ENCODE data around the gene RRP36. TPM values are rescaled to one million over a fixed set of nuclear protein-coding genes. Genes with fewer than 3 reads are reported as not detected.

RRP36 gene
- polyA plus RNA-seq, 1 donor from 2014 or later: 79.2 TPM

- no peak overlapping the region for H3K4me3 ChIP-seq (ENCODE audit: low read length)
- no peaks in the 10 kb centered on the region for H3K9me2 ChIP-seq (ENCODE audit: insufficient read depth, low read length)
- no peaks in the 10 kb centered on the region for H3K9me3 ChIP-seq (ENCODE audit: low read length)
- TF ChIP-seq TAF1 (IDR thresholded peaks at IDR 0.05; ENCODE audit: low read depth) (no peak), SMC3 (conservative IDR thresholded peaks at IDR 0.05; ENCODE audit: poor library complexity) (no peak), RAD21 (conservative IDR thresholded peaks at IDR 0.05) (no peak), CTCF (IDR thresholded peaks at IDR 0.05; ENCODE audit: poor library complexity, severe bottlenecking) (no peak), REST (IDR thresholded peaks at IDR 0.05; ENCODE audit: borderline replicate concordance) (no peak)
- no peak overlapping the region for H3K27ac ChIP-seq (ENCODE audit: low read length)
- no peaks in the 10 kb centered on the region for H3F3A ChIP-seq (ENCODE audit: insufficient read depth, low read length, poor library complexity, severe bottlenecking)
- no peak overlapping the region for H3K9ac ChIP-seq (ENCODE audit: low read length)
- no peak overlapping the region for H2AFZ ChIP-seq (ENCODE audit: low read depth, low read length)
- peaks cover 8% of the 10 kb centered on the region for H3K36me3 ChIP-seq (ENCODE audit: insufficient read depth, low read length)
- H3K4me2 ChIP-seq (ENCODE audit: low read length): no peak overlapping the region
- no peaks in the 10 kb centered on the region for H3K27me3 ChIP-seq (ENCODE audit: insufficient read depth, low read depth, low read length)
- peaks cover 11% of the 10 kb centered on the region for H3K79me2 ChIP-seq (replicated peaks; ENCODE audit: insufficient read depth, low read length)
- H4K20me1 ChIP-seq (ENCODE audit: insufficient read depth): no peaks in the 10 kb centered on the region
Observed at GRCh38 chr6:43062818-43063217, 41.4 kb downstream of the RRP36 start.

GRCh38 chr6:43070028-43070632 lies 48.7 kb downstream of the RRP36 start:
- Histone ChIP-seq H3K9ac (ENCODE audit: low read length) (no peak overlapping the region), H3K4me2 (ENCODE audit: low read length) (no peak overlapping the region), H3K27me3 (ENCODE audit: insufficient read depth, low read depth, low read length) (no peaks in the 10 kb centered on the region), H3K4me3 (ENCODE audit: low read length) (no peak overlapping the region), H3K9me3 (ENCODE audit: low read length) (no peaks in the 10 kb centered on the region), H3K79me2 (replicated peaks; ENCODE audit: insufficient read depth, low read length) (no peaks in the 10 kb centered on the region), H3K36me3 (ENCODE audit: insufficient read depth, low read length) (peaks cover 8% of the 10 kb centered on the region), H3F3A (ENCODE audit: insufficient read depth, low read length, poor library complexity, severe bottlenecking) (no peaks in the 10 kb centered on the region), H3K9me2 (ENCODE audit: insufficient read depth, low read length) (no peaks in the 10 kb centered on the region), H2AFZ (ENCODE audit: low read depth, low read length) (no peak overlapping the region), H4K20me1 (ENCODE audit: insufficient read depth) (no peaks in the 10 kb centered on the region), H3K27ac (ENCODE audit: low read length) (no peak overlapping the region)
- peak; percentile 63 for TF ChIP-seq SMC3 (conservative IDR thresholded peaks at IDR 0.05; ENCODE audit: poor library complexity)
- peak; percentile 52 for TF ChIP-seq CTCF (IDR thresholded peaks at IDR 0.05; ENCODE audit: poor library complexity, severe bottlenecking)
- TF ChIP-seq REST (IDR thresholded peaks at IDR 0.05; ENCODE audit: borderline replicate concordance): no peak
- TF ChIP-seq RAD21 (conservative IDR thresholded peaks at IDR 0.05): peak; percentile 56

Data from neural cell (in vitro differentiated cells).